Measurements from ENCODE around the gene TSEN15. TPM values are rescaled to one million over a fixed set of nuclear protein-coding genes. Genes with fewer than 3 reads are reported as not detected.
"Not testable (repeated sequence)": the region's sequence is repeated elsewhere in the genome, so short reads cannot be mapped to it uniquely, and the experiment has no call there.

TSEN15 gene
- total RNA-seq, 1 donor from 2014 or later = 14.3 TPM

GRCh38 chr1:184096005-184096404 lies 44.5 kb downstream of the TSEN15 start:
- TF ChIP-seq CTCF (IDR thresholded peaks at IDR 0.05) = no peak
- Histone ChIP-seq H3K36me3 (no peaks in the 10 kb centered on the region), H3K27me3 (no peaks in the 10 kb centered on the region), H3K27ac (no peak overlapping the region), H3K9me3 (no peaks in the 10 kb centered on the region), H3K4me1 (no peaks in the 10 kb centered on the region), H3K4me3 (no peak overlapping the region)
- DNase-seq (ENCODE audit: low spot score in 2 of 2) = no peak
- intact Hi-C loops (cut with DNase I) = no loop called here

- H3K4me3 ChIP-seq; H3K27ac ChIP-seq; DNase-seq (ENCODE audit: low spot score in 2 of 2); H3K36me3 ChIP-seq; intact Hi-C loops (cut with DNase I); H3K4me1 ChIP-seq; H3K9me3 ChIP-seq; H3K27me3 ChIP-seq: not testable (repeated sequence)
Observed at GRCh38 chr1:184096580-184096979, 45.0 kb downstream of the TSEN15 start.

GRCh38 chr1:184101141-184101540 lies 49.6 kb downstream of the TSEN15 start:
- TF ChIP-seq CTCF (IDR thresholded peaks at IDR 0.05) = no peak

GRCh38 chr1:184101571-184101970 lies 50.0 kb downstream of the TSEN15 start:
- no peak for TF ChIP-seq CTCF (IDR thresholded peaks at IDR 0.05)
- no peak overlapping the region for H3K27ac ChIP-seq
- no peaks in the 10 kb centered on the region for H3K27me3 ChIP-seq
- intact Hi-C loops (cut with DNase I) = no loop called here
- peaks cover 4 to 10% of the 10 kb centered on the region in 2 donors for H3K9me3 ChIP-seq
- H3K36me3 ChIP-seq = no peaks in the 10 kb centered on the region
- H3K4me3 ChIP-seq = no peak overlapping the region
- DNase-seq (ENCODE audit: low spot score in 2 of 2) = no peak
- H3K4me1 ChIP-seq = no peaks in the 10 kb centered on the region

More at GRCh38 chr1:184101141-184101540, 49.6 kb downstream of the TSEN15 start:
- Histone ChIP-seq H3K36me3 (no peaks in the 10 kb centered on the region), H3K9me3 (peaks cover 4 to 6% of the 10 kb centered on the region in 2 donors), H3K27ac (no peak overlapping the region), H3K4me3 (no peak overlapping the region), H3K27me3 (no peaks in the 10 kb centered on the region), H3K4me1 (no peaks in the 10 kb centered on the region)
- intact Hi-C loops (cut with DNase I) = no loop called here
- no peak for DNase-seq (ENCODE audit: low spot score in 2 of 2)

GRCh38 chr1:184110272-184111204 lies 59.0 kb downstream of the TSEN15 start:
- no peak for TF ChIP-seq CTCF (IDR thresholded peaks at IDR 0.05)
- Histone ChIP-seq H3K36me3 (no peaks in the 10 kb centered on the region), H3K27me3 (no peaks in the 10 kb centered on the region), H3K9me3 (peaks cover 0 to 10% of the 10 kb centered on the region in 2 donors), H3K27ac (no peak overlapping the region), H3K4me3 (no peak overlapping the region), H3K4me1 (no peaks in the 10 kb centered on the region)
- intact Hi-C loops (cut with DNase I) = no loop called here
- DNase-seq (ENCODE audit: low spot score in 2 of 2) = no peak

- H3K36me3 ChIP-seq = no peaks in the 10 kb centered on the region
- DNase-seq (ENCODE audit: low spot score in 2 of 2) = no peak
- H3K27ac ChIP-seq = no peak overlapping the region
- no peaks in the 10 kb centered on the region for H3K27me3 ChIP-seq
- intact Hi-C loops (cut with DNase I) = no loop called here
- H3K9me3 ChIP-seq = no peaks in the 10 kb centered on the region
- TF ChIP-seq CTCF (IDR thresholded peaks at IDR 0.05) = no peak
- H3K4me3 ChIP-seq = no peak overlapping the region
- no peaks in the 10 kb centered on the region for H3K4me1 ChIP-seq
Observed at GRCh38 chr1:184112176-184112948, 60.8 kb downstream of the TSEN15 start.
